Activated naive CD8-positive, alpha-beta T cell (primary cell): Measurements from ENCODE around the gene PTGS1.
"Not testable (repeated sequence)": the region's sequence is repeated elsewhere in the genome, so short reads cannot be mapped to it uniquely, and the experiment has no call there.

Experiments used
- H3K27ac Mint-ChIP-seq: one replicate; pipeline ENCODE4 v1.8.0; 2021; ENCODE audit warnings: mixed read lengths
- H3K27me3 Mint-ChIP-seq: one replicate; pipeline ENCODE4 v1.8.0; 2021; ENCODE audit warnings: mixed read lengths
- H3K36me3 Mint-ChIP-seq: one replicate; pipeline ENCODE4 v1.8.0; 2021; ENCODE audit warnings: mixed read lengths
- H3K4me1 Mint-ChIP-seq: one replicate; pipeline ENCODE4 v1.8.0; 2021; ENCODE audit warnings: low read depth, mixed read lengths
- H3K4me3 Mint-ChIP-seq: one replicate; pipeline ENCODE4 v1.8.0; 2021; ENCODE audit warnings: mild to moderate bottlenecking, mixed read lengths
- H3K9me3 Mint-ChIP-seq: one replicate; pipeline ENCODE4 v1.8.0; 2021; ENCODE audit warnings: low read depth, mixed read lengths

Gene PTGS1

DNA sequence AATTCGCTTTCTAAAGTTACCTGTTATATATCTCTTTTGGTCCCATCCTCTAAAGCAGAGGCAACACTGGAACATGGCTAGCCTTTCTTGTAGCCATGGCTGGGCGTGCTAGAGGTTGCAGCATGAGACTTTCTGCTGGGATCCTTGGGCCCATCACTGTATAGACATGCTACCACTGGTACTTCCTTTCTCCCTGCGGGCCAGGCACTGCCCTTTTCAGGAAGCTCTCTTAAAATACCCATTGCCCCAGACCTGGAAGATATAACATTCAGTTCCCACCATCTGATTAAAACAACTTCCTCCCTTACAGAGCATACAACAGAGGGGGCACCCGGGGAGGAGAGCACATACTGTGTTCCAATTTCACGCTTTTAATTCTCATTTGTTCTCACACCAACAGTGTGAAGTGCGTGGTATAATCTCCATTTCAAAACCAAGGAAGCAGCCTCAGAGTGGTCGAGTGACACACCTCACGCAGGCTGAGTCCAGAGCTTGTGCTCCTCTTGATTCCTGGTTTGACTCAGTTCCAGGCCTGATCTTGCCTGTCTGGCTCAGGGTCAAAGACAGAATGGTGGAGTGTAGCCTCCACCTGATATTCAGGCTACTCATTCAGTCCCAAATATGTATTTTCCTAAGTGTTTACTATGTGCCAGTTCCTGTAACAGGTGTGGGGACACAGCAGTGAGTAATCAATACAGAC, 22.6 kb downstream of the PTGS1 start:
- Mint-ChIP-seq H3K27me3 (peaks cover 9% of the 10 kb centered on the region), H3K4me1 (no peaks in the 10 kb centered on the region), H3K9me3 (no peaks in the 10 kb centered on the region), H3K27ac (no peak overlapping the region), H3K4me3 (no peak overlapping the region), H3K36me3 (no peaks in the 10 kb centered on the region)

DNA sequence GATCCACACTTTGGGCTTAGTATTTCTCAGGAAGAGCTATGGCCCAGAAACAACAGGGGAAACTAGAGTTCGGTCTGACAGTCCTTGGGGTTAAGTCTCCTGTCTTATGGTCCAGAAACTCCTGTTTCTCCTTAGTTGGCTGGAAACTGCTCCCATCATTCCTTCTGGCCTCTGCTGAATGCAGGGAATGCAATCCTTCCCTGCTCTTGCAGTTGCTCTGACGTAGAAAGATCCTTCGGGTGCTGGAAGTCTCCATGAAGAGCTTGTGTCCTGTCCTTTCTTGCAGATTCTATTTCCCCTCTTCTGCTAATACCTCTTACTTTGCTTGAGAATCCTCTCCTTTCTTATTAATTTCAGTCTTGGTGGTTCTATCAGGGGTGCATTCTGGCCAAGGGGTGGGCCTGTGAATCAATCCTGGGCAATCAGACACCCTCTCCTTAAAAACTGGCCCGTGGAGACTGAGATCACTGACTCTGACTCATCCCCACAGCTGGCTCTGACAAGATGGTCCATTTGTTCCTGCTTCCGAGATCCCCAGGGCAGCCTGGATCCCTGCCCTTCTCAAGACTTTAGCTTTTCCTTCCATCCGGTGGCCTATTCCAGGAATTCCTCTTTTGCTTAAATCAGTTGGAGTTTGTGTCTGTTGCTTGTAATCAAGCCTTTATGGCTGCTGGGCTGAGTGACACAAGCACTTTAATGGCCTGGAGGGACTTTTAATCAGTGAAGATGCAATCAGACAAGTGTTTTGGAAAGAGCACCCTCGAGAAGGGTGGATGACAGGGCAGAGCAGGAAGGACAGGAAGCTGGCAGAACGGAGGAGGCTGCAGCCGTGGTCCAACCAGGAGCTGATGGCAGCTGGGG, 23.7 kb downstream of the PTGS1 start:
- no peak overlapping the region for H3K27ac Mint-ChIP-seq
- H3K27me3 Mint-ChIP-seq, result peaks cover 9% of the 10 kb centered on the region
- H3K4me3 Mint-ChIP-seq, result no peak overlapping the region
- no peaks in the 10 kb centered on the region for H3K9me3 Mint-ChIP-seq
- H3K36me3 Mint-ChIP-seq, result no peaks in the 10 kb centered on the region
- no peaks in the 10 kb centered on the region for H3K4me1 Mint-ChIP-seq

DNA sequence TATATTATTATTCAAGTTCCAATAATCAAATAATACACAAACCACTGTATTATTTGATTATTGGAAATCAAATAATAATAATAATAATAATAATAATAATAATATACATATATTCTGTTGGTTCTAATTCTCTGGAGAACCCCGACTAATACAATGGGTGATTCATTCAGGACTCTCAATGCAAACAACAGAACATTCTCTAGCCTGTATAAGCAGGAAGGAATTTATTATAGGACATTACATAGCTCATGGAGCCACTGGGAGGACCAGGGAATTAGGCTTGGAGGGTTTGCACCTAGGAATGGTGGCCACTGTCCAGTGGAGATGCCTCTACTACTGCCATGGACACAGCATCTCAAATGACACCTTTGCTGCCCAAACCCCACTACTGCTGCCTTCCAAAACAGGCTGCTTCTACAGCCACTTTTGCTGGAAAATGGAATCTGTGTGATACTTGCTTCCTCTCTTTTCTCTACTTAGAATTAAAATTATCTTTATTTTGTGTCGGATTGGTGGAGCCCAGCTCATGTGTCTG, 25.9 kb downstream of the PTGS1 start:
- Mint-ChIP-seq H3K9me3 (peaks cover 12% of the 10 kb centered on the region), H3K27ac (no peak overlapping the region), H3K36me3 (peaks cover 3% of the 10 kb centered on the region), H3K4me1 (no peaks in the 10 kb centered on the region), H3K27me3 (peaks cover 3% of the 10 kb centered on the region), H3K4me3 (no peak overlapping the region)

DNA sequence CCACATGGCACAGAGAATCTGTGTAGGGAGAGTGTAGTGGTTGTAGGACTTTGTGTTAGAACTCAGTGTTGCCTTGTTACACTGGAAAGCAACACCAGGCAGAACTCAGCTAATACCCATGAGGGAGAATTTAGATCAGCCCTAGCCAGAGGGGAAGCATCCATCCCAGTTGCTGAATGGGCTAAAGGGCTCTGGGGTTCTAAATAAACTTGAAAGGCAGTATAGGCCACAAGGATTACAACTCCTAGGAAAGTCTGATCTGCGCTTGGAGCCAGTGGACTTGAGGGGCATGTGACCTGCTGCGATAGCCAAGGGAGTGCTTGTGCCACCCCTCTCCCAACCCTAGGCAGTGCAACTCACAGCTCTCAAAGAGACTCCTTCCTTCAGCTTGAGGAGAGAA, 26.9 kb downstream of the PTGS1 start:
- Mint-ChIP-seq H3K27me3 (peaks cover 1% of the 10 kb centered on the region), H3K9me3 (peaks cover 12% of the 10 kb centered on the region), H3K27ac (no peak overlapping the region), H3K36me3 (peaks cover 3% of the 10 kb centered on the region), H3K4me3 (no peak overlapping the region), H3K4me1 (peaks cover 10% of the 10 kb centered on the region)

DNA sequence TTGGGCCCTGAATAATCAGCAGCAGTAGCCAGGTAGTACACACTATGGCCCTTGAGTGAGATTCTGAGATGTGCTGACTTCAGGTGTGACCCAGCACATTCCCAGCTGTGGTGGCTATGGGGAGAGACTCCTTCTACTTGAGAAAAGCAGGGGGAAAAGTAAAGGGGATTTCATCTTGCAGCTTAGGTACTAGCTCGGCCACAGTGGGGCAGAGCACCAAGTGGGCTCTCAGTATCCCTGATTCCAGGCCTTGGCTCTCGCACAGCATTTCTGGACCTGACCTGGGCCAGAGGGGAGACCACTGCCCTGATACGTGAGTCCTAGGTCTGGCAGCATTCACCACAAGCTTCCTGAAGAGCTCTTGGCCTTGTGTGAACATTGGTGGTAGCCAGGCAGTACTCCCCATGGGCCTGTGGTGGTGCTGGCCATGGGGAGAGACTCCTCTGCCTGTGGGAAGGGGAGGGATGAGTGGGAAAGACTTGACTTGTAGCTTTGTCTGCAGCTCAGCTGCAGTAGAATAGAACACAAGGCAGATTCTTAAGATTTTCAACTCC, 27.6 kb downstream of the PTGS1 start:
- H3K9me3 Mint-ChIP-seq, result peaks cover 12% of the 10 kb centered on the region
- H3K4me3 Mint-ChIP-seq, result no peak overlapping the region
- no peaks in the 10 kb centered on the region for H3K27me3 Mint-ChIP-seq
- H3K4me1 Mint-ChIP-seq, result peaks cover 12% of the 10 kb centered on the region
- H3K36me3 Mint-ChIP-seq, result peaks cover 3% of the 10 kb centered on the region
- H3K27ac Mint-ChIP-seq, result no peak overlapping the region

DNA sequence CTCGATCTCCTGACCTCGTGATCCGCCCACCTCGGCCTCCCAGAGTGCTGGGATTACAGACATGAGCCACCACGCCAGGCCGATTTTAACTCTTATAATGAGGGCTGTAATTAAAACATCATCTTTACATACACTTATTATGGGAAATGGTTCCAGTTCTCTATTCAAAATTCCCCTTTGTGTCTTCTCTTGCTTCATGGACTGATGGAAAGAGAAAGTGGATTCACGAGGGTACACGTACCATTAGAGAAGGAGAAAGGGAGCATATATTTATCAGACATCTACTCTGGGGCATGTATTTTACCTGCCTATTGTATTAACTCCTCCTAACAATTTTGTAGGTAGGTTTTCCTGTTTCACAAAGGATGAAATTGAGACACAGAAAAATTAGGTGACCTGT, 31.1 kb downstream of the PTGS1 start:
- no peak overlapping the region for H3K4me3 Mint-ChIP-seq
- H3K4me1 Mint-ChIP-seq, result peaks cover 12% of the 10 kb centered on the region
- H3K27me3 Mint-ChIP-seq, result peaks cover 1% of the 10 kb centered on the region
- H3K36me3 Mint-ChIP-seq, result peaks cover 3% of the 10 kb centered on the region
- peaks cover 12% of the 10 kb centered on the region for H3K9me3 Mint-ChIP-seq
- H3K27ac Mint-ChIP-seq, result peak overlapping the region; percentile 79

DNA sequence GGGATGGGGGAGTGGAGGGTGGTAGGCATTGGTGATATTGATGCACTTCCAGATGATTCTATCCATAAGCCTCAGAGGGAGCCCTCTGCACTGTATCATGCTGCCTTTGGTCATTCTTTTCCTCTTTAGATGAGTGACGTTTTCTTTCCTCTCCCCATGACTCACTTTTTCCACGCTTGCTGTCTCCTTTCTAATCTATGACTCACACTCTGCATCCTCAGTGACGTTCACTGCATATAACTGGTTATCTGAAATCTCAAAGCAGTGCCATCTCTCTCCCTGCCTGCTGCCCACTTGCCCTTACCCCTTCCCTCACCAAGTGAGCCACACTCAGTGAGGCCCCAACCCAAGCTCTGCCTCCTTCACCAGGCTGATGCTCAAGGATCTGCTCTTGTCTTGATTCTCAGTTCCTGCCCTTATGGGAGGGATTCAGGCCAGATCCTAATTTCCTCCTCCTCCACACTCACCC, 31.6 kb downstream of the PTGS1 start:
- Mint-ChIP-seq H3K27ac (peak overlapping the region; percentile 79), H3K4me3 (peak overlapping the region; percentile 14), H3K9me3 (peaks cover 12% of the 10 kb centered on the region)

DNA sequence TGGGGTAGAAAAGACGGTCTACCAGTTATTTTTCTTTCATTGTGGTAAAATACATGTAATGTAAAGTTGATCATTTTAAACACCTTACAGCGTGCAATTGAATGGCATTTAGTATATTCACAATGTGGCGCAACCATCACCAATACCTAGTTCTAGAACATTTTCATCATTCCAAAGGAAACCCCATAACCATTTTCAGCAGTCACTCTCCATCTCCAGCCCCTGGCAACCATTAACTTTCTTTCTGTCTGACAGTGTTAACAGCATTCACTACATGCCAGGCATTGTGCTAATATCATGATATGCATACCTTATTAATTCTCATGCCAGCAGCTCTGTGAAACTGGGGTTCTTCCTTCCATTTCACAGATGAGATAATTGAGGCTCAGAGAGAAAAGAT, 32.0 kb downstream of the PTGS1 start:
- H3K4me3 Mint-ChIP-seq, result peak overlapping the region; percentile 14
- H3K27me3 Mint-ChIP-seq, result peaks cover 1% of the 10 kb centered on the region
- peaks cover 12% of the 10 kb centered on the region for H3K4me1 Mint-ChIP-seq
- peaks cover 12% of the 10 kb centered on the region for H3K9me3 Mint-ChIP-seq
- peak overlapping the region; percentile 79 for H3K27ac Mint-ChIP-seq
- peaks cover 3% of the 10 kb centered on the region for H3K36me3 Mint-ChIP-seq

More for the DNA sequence above, 31.6 kb downstream of the PTGS1 start:
- H3K36me3 Mint-ChIP-seq, result peaks cover 3% of the 10 kb centered on the region
- H3K27me3 Mint-ChIP-seq, result peaks cover 1% of the 10 kb centered on the region
- peaks cover 12% of the 10 kb centered on the region for H3K4me1 Mint-ChIP-seq

DNA sequence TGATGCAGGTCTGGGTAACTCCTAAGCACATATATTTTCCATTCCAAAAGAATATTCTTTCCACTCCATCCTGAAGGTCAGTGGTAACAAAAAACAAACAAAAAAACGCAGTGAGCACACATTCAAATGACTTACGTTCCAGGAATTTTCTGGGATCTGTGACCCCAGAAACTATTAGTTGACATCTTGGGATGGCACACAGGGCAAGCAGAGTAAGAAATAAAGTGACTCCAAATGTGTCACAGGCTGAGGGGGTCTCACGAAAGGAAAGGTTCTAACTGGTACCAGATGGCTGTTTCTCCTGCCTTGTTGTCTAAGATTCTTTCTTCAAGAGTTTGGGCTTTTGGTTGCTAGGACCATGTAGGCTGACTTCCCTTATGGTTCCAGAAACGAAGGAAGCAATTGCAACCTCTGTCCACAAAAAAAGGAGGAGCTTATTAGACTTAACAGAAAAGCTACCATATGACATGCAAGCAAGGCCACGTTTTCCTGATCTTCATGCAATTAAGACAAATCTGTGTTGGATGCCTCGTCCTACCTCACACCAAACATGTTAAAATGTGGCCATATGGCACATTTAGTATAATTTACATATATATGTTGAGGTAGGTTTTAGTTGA, 32.7 kb downstream of the PTGS1 start:
- Mint-ChIP-seq H3K27ac (no peak overlapping the region), H3K9me3 (peaks cover 12% of the 10 kb centered on the region), H3K4me3 (no peak overlapping the region)

DNA sequence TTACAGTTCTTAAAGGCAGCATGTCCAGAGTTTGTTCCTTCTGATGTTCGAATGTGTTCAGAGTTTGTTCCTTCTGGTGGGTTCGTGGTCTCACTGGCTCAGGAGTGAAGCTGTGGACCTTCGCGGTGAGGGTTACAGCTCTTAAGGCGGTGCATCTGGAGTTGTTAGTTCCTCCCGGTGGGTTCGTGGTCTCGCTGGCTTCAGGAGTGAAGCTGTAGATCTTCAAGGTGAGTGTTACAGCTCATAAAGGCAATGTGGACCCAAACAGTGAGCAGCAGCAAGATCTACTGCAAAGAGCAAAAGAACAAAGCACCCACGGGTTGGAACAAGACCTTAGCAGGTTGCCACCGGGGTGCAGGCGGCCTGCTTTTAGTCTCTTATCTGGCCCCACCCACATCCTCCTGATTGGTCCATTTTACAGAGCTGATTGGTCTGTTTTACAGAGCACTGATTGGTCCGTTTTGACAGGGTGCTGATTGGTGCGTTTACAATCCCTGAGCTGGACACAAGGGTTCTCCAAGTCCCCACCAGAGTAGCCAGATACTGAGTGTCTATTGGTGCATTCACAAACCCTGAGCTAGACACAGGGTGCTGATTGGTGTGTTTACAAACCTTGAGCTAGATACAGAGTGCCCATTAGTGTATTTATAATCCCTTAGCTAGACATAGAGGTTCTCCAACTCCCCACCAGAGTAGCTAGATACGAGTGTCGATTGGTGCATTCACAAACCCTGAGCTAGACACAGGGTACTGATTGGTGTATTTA, 34.7 kb downstream of the PTGS1 start:
- not testable (repeated sequence) for H3K27ac Mint-ChIP-seq, H3K27me3 Mint-ChIP-seq, H3K9me3 Mint-ChIP-seq, H3K36me3 Mint-ChIP-seq
- Mint-ChIP-seq H3K4me1 (peaks cover 12% of the 10 kb centered on the region), H3K4me3 (peak overlapping the region; percentile 47)

More for the DNA sequence above, 32.7 kb downstream of the PTGS1 start:
- peaks cover 12% of the 10 kb centered on the region for H3K4me1 Mint-ChIP-seq
- H3K27me3 Mint-ChIP-seq, result peaks cover 1% of the 10 kb centered on the region
- peaks cover 3% of the 10 kb centered on the region for H3K36me3 Mint-ChIP-seq

DNA sequence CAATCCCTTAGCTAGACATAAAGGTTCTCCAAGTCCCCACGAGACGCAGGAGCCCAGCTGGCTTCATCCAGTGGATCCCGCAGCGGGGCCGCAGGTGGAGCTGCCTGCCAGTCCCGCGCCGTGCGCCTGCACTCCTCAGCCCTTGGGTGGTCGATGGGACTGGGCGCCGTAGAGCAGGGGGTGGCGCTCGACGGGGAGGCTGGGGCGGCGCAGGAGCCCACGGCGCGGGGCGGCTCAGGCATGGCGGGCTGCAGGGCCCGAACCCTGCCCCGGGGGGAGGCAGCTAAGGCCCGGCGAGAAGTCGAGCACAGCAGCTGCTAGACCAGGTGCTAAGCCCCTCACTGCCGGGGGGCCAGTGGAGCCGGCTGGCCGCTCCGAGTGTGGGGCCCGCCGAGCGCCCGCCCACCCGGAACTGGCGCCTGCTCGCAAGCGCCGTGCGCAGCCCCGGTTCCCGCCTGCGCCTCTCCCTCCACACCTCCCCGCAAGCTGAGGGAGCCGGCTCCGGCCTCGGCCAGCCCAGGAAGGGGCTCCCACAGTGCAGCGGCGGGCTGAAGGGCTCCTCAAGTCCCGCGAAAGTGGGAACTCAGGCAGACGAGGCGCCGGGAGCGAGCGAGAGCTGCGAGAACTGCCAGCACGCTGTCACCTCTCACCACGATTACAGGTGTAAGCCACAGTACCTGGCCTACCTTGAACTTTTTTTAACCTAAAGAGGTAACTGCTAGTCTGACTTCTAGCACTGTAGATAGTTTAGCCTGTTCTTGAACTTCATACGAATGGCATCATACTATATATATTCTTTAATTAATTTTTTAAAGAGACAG, 35.5 kb downstream of the PTGS1 start:
- H3K36me3 Mint-ChIP-seq, result no peaks in the 10 kb centered on the region
- H3K4me1 Mint-ChIP-seq, result peaks cover 12% of the 10 kb centered on the region
- H3K9me3 Mint-ChIP-seq, result no peaks in the 10 kb centered on the region
- peaks cover 1% of the 10 kb centered on the region for H3K27me3 Mint-ChIP-seq
- peak overlapping the region; percentile 47 for H3K4me3 Mint-ChIP-seq
- H3K27ac Mint-ChIP-seq, result no peak overlapping the region

DNA sequence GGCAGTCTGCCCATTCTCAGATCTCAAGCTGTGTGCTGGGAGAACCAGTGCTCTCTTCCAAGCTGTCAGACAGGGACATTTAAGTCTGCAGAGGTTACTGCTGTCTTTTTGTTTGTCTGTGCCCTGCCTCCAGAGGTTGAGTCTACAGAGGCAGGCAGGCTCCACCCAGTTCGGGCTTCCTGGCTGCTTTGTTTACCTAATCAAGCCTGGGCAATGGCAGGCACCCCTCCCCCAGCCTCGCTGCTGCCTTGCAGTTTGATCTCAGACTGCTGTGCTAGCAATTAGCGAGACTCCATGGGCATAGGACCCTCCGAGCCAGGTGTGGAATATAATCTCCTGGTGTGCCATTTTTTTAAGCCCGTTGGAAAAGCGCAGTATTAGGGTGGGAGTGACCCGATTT, 43.3 kb downstream of the PTGS1 start:
- H3K27me3 Mint-ChIP-seq, result peaks cover 13% of the 10 kb centered on the region
- not testable (repeated sequence) for H3K4me3 Mint-ChIP-seq, H3K27ac Mint-ChIP-seq, H3K36me3 Mint-ChIP-seq, H3K4me1 Mint-ChIP-seq, H3K9me3 Mint-ChIP-seq

DNA sequence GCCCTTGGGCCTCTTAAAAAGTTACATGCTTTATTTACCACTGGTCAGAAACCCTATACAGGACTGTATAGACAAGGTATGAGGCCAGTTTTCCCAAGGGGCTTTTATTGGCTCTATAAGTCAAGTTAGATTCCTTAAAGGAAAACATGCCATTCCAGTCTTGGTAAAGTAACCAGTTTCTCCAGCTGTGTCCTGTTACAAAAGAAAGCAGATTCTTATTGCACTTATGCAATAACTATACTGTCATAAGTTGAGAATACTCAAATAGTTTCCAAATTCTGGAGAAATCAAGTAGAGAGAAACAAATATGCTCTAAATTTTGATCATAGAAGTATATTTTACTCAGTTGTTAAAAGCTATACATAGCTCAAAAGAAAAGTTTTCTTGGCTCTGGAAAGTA, 47.2 kb downstream of the PTGS1 start:
- no peaks in the 10 kb centered on the region for H3K4me1 Mint-ChIP-seq
- H3K4me3 Mint-ChIP-seq, result no peak overlapping the region
- peaks cover 20% of the 10 kb centered on the region for H3K9me3 Mint-ChIP-seq
- H3K36me3 Mint-ChIP-seq, result peaks cover 11% of the 10 kb centered on the region
- H3K27ac Mint-ChIP-seq, result no peak overlapping the region
- peaks cover 27% of the 10 kb centered on the region for H3K27me3 Mint-ChIP-seq
